ENCODE results near the gene DAP.
"Not testable (repeated sequence)": the region's sequence is repeated elsewhere in the genome, so short reads cannot be mapped to it uniquely, and the experiment has no call there.

DAP gene

GRCh38 chr5:10671041-10672008 lies 89.7 kb downstream of the DAP start:
- no peak for DNase-seq (ENCODE audit: low read depth)

GRCh38 chr5:10669983-10670382 lies 91.1 kb downstream of the DAP start:
- DNase-seq (ENCODE audit: low read depth) = no peak

- DNase-seq (ENCODE audit: low read depth) = no peak
Observed at GRCh38 chr5:10668697-10669096, 92.3 kb downstream of the DAP start.

- no peak for DNase-seq (ENCODE audit: low read depth)
Observed at GRCh38 chr5:10667431-10668057, 93.5 kb downstream of the DAP start.

- no peak for DNase-seq (ENCODE audit: low read depth)
Observed at GRCh38 chr5:10666531-10667299, 94.3 kb downstream of the DAP start.

- no peak for DNase-seq (ENCODE audit: low read depth)
Observed at GRCh38 chr5:10665799-10666198, 95.2 kb downstream of the DAP start.

- DNase-seq (ENCODE audit: low read depth) = not testable (repeated sequence)
Observed at GRCh38 chr5:10664180-10664769, 96.8 kb downstream of the DAP start.

- DNase-seq (ENCODE audit: low read depth) = no peak
Observed at GRCh38 chr5:10663489-10664179, 97.4 kb downstream of the DAP start.

GRCh38 chr5:10662661-10663488 lies 98.2 kb downstream of the DAP start:
- no peak for DNase-seq (ENCODE audit: low read depth)

GRCh38 chr5:10662083-10662482 lies 99.0 kb downstream of the DAP start:
- DNase-seq (ENCODE audit: low read depth) = no peak

GRCh38 chr5:10661401-10661800 lies 99.6 kb downstream of the DAP start:
- no peak for DNase-seq (ENCODE audit: low read depth)

- no peak for DNase-seq (ENCODE audit: low read depth)
Observed at GRCh38 chr5:10660720-10661387, 100.2 kb downstream of the DAP start.

GRCh38 chr5:10660135-10660534 lies 100.9 kb downstream of the DAP start:
- no peak for DNase-seq (ENCODE audit: low read depth)

- DNase-seq (ENCODE audit: low read depth) = no peak
Observed at GRCh38 chr5:10658265-10658664, 102.8 kb downstream of the DAP start.

GRCh38 chr5:10655972-10656830 lies 104.8 kb downstream of the DAP start:
- no peak for DNase-seq (ENCODE audit: low read depth)

GRCh38 chr5:10655161-10655971 lies 105.7 kb downstream of the DAP start:
- no peak for DNase-seq (ENCODE audit: low read depth)

- DNase-seq (ENCODE audit: low read depth) = no peak
Observed at GRCh38 chr5:10654566-10654965, 106.5 kb downstream of the DAP start.

GRCh38 chr5:10653751-10654400 lies 107.2 kb downstream of the DAP start:
- no peak for DNase-seq (ENCODE audit: low read depth)

All from stimulated activated CD8-positive, alpha-beta memory T cell treated with anti-CD3 and anti-CD28 coated beads, Interleukin-15, amount 100 ng/mL, for 1 hour (primary cell).